22Rv1 (cell line): ENCODE measurements around the gene ANKS6.

Experiments used
- CTCF ChIP-seq: fragments of 450-650 bp; IDR thresholded peaks from 2 replicates; pipeline ENCODE4 v1.5.1; 2017; ENCODE audit warnings: mild to moderate bottlenecking
- ZFX ChIP-seq: fragments of 450-650 bp; IDR thresholded peaks from 2 replicates; pipeline ENCODE4 v1.6.1; 2017; ENCODE audit warnings: antibody characterized with exemption, borderline replicate concordance

GRCh38 chr9:98797491-98797890 lies 1.1 kb upstream of the ANKS6 start:
- TF ChIP-seq CTCF (no peak), ZFX (no peak)
